Pancreas (tissue), 10 donors: ENCODE measurements around the gene GPBAR1. TPM values are rescaled to one million over a fixed set of nuclear protein-coding genes. Genes with fewer than 3 reads are reported as not detected.

Experiments used
- ATAC-seq, 4 donors: fragments of 200-7000 bp; cut with Tn5 transposase; one replicate each; pipeline versions ENCODE4 v1.8.0 to v1.9.1; 2020; ENCODE audit warnings: mild to moderate bottlenecking in 4 of 4, moderate library complexity in 4 of 4
- DNase-seq, 6 donors: peaks; one replicate each; pipeline ENCODE4 v3.0.0-alpha.2; 2020
- FAIRE-seq: peaks from 2 replicates; lab custom pipeline; 2012; peaks lifted over from hg19 to GRCh38; lab: Jason Lieb, UNC
- H3K27ac ChIP-seq, 4 donors: fragments of 200-600 bp; sonication (generic); 1 replicate in 3 of 4; 2 replicates in 1 of 4; pipeline versions ENCODE4 v1.5.0 to v1.8.0; 2020
- H3K27me3 ChIP-seq, 4 donors: fragments of 200-600 bp; one replicate each; pipeline ENCODE4 v1.8.0; 2021
- H3K36me3 ChIP-seq, 3 donors: fragments of 200-600 bp; sonication (generic) in 1 of 3; one replicate each; pipeline versions ENCODE4 v1.5.0 to v1.8.0; 2020 to 2021
- H3K4me1 ChIP-seq, 3 donors: fragments of 200-600 bp; one replicate each; pipeline ENCODE4 v1.8.0; 2021
- H3K4me3 ChIP-seq, 4 donors: fragments of 200-600 bp; sonication (generic) in 2 of 4; one replicate each; pipeline versions ENCODE4 v1.5.0 to v1.8.0; 2020 to 2021
- H3K9me3 ChIP-seq, 4 donors: fragments of 200-600 bp; one replicate each; pipeline ENCODE4 v1.8.0; 2021
- WGBS, 2 donors: extraction: QIAGEN DNeasy Blood & Tissue Kit; methylation state at CpG; one replicate each; pipeline ENCODE4 v1.1.7; 2013; 5-methylcytosine and 5-hydroxymethylcytosine counted together
- intact Hi-C, 3 donors: fragments of 100-400 bp; cut with DNase I; formaldehyde crosslinking; loops; one replicate each; pipeline versions ENCODE4 v1.11.1 to v1.14.2; 2022
- polyA plus RNA-seq, 2 donors: library from polyadenylated mRNA; stranded (reverse); fragments of 200-250 nt; gene quantifications; one replicate each; pipeline ENCODE4 v1.2.3, GENCODE V29; 2013
- total RNA-seq, 6 donors: library from RNA; stranded (reverse); fragmentation: NEBNext Ultra II Directional in 4 of 6; extraction: Animal tissue kit (Norgen Biotek cat#: 25700) in 4 of 6; gene quantifications; one replicate each; pipeline versions ENCODE4 v1.2.1 to v1.2.4, GENCODE V29; 2021 to 2023
- TF ChIP-seq, protein P1 (sequence below), 4 donors: fragments of 200-600 bp; sonication (generic) in 3 of 4; IDR thresholded peaks; one replicate each; pipeline versions ENCODE4 v1.5.0 to v1.8.0; 2021; ENCODE audit warnings: antibody characterized with exemption in 4 of 4
- donor health status: healthy with polysubstance abuse.
- donor health status: DM: no; HTN: no; CAD: no; lungs with moderate emphysema.
- donor health status: DM: no; HTN: no; CAD: no.
- donor health status: control.
- donor health status: control.
- donor health status: Bipolar disorder and iron deficiency.
- donor health status: DM: yes; HTN: yes; CAD: no.
- donor health status: DM: no; HTN: no; CAD: no.
- donor health status: DM: no; HTN: no; CAD: no.
- donor health status: DM: yes; HTN: yes; CAD: no.

GPBAR1 gene
- total and polyA plus RNA-seq, 8 donors: 0.12 to 2.3 (median 1.2) TPM

- H3K36me3 ChIP-seq: peaks cover 8 to 57% (median 47%) of the 10 kb centered on the region in 3 donors
- no peak for FAIRE-seq
- TF ChIP-seq, protein P1, sequence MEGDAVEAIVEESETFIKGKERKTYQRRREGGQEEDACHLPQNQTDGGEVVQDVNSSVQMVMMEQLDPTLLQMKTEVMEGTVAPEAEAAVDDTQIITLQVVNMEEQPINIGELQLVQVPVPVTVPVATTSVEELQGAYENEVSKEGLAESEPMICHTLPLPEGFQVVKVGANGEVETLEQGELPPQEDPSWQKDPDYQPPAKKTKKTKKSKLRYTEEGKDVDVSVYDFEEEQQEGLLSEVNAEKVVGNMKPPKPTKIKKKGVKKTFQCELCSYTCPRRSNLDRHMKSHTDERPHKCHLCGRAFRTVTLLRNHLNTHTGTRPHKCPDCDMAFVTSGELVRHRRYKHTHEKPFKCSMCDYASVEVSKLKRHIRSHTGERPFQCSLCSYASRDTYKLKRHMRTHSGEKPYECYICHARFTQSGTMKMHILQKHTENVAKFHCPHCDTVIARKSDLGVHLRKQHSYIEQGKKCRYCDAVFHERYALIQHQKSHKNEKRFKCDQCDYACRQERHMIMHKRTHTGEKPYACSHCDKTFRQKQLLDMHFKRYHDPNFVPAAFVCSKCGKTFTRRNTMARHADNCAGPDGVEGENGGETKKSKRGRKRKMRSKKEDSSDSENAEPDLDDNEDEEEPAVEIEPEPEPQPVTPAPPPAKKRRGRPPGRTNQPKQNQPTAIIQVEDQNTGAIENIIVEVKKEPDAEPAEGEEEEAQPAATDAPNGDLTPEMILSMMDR (IDR thresholded peaks at IDR 0.05): no peak
- peaks cover 37 to 42% (median 38%) of the 10 kb centered on the region in 3 donors for H3K4me1 ChIP-seq
- intact Hi-C loops: no loop called here
- H3K9me3 ChIP-seq: no peaks in the 10 kb centered on the region
- H3K27me3 ChIP-seq: no peaks in the 10 kb centered on the region
- no peak for ATAC-seq
- no peak overlapping the region for H3K4me3 ChIP-seq
- no peak overlapping the region for H3K27ac ChIP-seq
- 85 to 89% methylated on average over 14 of the region's 14 CpGs for WGBS, 2 donors
- peak in 1 of 6 donors; percentile 13 for DNase-seq
Measured at GRCh38 chr2:218280260-218280870, 19.6 kb downstream of the GPBAR1 start.

DNA sequence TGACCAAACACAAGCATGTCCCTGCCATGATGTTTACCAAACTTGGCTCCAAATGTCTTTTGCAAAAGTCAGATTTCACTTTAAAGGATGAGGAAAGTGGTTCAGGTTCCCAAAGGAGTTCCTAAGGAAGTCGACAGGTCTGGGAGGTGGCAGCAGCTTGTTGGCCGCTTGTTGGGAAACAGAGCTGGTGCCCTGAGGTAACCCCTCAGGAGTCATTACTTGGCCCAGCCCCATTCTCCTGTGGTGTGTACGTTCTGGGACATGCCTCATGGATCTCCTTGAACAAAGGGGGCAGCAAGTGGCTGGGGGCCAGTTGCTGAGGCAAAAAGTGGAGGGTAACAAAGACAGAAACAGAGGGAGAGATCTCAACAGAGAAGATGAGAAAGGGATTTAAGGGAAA lies 20.6 kb downstream of the GPBAR1 start:
- TF ChIP-seq, protein P1 (IDR thresholded peaks at IDR 0.05): no peak
- intact Hi-C loops: no loop called here
- Histone ChIP-seq H3K27me3 (no peaks in the 10 kb centered on the region), H3K4me3 (no peak overlapping the region), H3K9me3 (no peaks in the 10 kb centered on the region), H3K36me3 (peaks cover 3 to 46% (median 37%) of the 10 kb centered on the region in 3 donors), H3K4me1 (peaks cover 48 to 53% (median 49%) of the 10 kb centered on the region in 3 donors), H3K27ac (peak overlapping the region; percentile 88 to 100 (median 93))
- FAIRE-seq (no peak), ATAC-seq (peak; percentile 8 to 40 (median 20)), DNase-seq (peak in 3 of 6 donors; percentile 66 to 78 (median 72))
- WGBS, 2 donors: 19 to 22% methylated on average over 3 of the region's 3 CpGs

DNA sequence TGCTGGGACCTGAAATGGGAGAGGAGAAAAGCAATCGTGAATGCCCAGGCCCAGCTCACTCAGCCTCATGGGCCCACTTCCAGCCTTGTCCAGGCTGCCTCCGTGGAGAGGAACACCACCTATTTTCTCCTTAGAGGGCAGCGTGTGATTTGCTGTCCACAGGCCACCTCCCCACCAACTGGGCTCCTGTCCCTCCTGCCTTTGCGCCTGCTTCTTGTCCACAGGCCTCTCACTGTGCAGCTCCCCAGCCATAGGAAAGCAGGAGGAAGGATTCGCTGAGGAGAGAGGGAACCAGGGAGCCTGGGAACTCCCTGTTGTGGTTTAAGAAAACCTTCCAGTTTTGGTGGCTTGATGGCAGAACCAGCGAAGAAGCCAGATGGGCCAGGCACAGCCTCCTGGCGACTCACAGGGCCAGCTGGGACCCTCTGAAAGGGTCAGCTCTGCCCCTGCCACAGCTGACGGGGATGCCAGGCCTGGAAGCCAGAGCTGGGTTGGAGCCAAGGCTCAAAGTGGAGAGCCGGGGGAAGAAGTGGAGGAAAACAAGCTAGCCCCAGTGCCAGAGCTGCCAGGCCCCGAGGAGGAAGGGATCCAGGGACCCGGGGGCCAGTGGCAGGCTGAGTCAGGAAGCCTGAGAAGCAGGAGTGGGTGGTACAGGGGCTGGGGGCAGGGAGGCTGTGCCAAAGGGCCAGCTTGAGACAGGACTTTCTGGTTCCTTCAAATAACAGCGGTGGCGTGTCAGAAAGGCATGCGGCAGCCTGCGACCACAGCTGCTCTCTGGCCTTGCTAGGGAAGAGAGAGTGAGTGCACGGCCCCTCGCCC lies 21.6 kb downstream of the GPBAR1 start:
- Histone ChIP-seq H3K27me3 (no peaks in the 10 kb centered on the region), H3K27ac (peak overlapping the region; percentile 88 to 100 (median 93)), H3K9me3 (no peaks in the 10 kb centered on the region), H3K4me3 (peak overlapping the region in 1 of 4 donors; percentile 3), H3K36me3 (peaks cover 3 to 37% (median 28%) of the 10 kb centered on the region in 3 donors), H3K4me1 (peaks cover 55 to 60% (median 57%) of the 10 kb centered on the region in 3 donors)
- ATAC-seq (peak; percentile 59 to 74 (median 65)), DNase-seq (peak; percentile 84 to 97 (median 94)), FAIRE-seq (no peak)
- 19% methylated on average over 17 of the region's 17 CpGs for WGBS, 2 donors
- intact Hi-C loops: no loop called here
- TF ChIP-seq, protein P1 (IDR thresholded peaks at IDR 0.05): no peak

DNA sequence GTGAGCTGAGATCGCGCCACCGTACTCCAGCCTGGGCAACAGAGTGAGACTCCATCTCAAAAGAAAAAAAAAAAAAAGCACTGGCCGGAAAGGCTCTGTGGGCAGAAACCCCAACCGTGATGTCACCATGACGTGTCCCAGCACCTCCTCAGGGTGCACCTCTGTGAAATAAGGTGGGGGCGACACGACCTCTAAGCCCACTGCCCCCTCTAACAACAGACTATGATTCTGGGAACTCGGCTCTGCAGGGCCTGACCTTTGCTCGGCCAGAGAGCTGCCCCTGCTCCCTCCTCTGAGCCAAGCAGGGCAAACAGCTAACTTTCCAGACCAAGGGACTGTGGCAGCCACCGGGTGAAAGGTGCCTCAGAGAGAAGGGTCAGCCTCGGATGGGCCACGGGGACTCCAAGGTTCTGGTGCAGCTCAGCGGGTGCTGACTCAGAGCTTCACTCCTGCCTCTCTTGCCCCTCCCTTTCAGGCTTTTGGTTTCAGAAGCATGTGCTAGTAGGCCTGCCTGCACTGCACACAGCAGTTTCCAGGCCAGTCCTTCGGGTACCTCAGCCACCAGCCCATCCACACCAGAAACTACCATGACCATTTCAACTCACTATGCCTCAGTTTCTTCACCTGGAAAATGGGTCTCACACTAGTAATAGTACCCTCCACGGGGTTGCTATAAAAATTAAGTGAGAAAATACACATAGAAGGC lies 23.4 kb downstream of the GPBAR1 start:
- intact Hi-C loops: no loop called here
- no peaks in the 10 kb centered on the region for H3K9me3 ChIP-seq
- peaks cover 71 to 79% (median 76%) of the 10 kb centered on the region in 3 donors for H3K4me1 ChIP-seq
- ATAC-seq (peak; percentile 7 to 34 (median 19)), DNase-seq (peak in 5 of 6 donors; percentile 63 to 76 (median 69)), FAIRE-seq (no peak)
- H3K4me3 ChIP-seq: peak overlapping the region in 2 of 4 donors; percentile 8 to 19
- peak overlapping the region; percentile 88 to 100 (median 93) for H3K27ac ChIP-seq
- H3K36me3 ChIP-seq: peaks cover 0 to 18% (median 9%) of the 10 kb centered on the region in 3 donors
- H3K27me3 ChIP-seq: no peaks in the 10 kb centered on the region
- WGBS, 2 donors: 34 to 38% methylated on average over 16 of the region's 16 CpGs
- TF ChIP-seq, protein P1 (IDR thresholded peaks at IDR 0.05): no peak
